ENCODE data around the gene MARF1.
"Not testable (repeated sequence)": the region's sequence is repeated elsewhere in the genome, so short reads cannot be mapped to it uniquely, and the experiment has no call there.

The MARF1 gene

DNA sequence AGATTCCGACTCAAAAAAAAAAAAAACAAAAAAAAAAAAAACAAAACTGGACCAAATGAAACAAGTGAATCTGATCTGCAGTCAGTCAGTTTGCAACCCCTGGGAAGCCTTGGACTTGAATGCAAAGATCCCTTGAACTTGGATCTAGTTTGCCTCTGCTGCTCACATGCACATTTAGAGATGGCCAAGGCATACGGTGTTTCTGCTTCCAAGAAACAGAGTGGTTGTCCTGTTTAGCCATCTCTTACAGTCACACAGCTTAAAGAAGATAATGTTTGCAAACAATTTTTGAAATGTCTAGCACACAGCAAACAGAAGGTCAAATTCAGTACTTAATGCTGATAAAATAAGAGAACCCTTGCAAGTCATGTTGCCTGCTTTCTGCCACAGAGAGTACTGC is 11.6 kb upstream of the MARF1 start:
- no peak for DNase-seq (ENCODE audit: low read depth in 2 of 2, low spot score in 1 of 2)

DNA sequence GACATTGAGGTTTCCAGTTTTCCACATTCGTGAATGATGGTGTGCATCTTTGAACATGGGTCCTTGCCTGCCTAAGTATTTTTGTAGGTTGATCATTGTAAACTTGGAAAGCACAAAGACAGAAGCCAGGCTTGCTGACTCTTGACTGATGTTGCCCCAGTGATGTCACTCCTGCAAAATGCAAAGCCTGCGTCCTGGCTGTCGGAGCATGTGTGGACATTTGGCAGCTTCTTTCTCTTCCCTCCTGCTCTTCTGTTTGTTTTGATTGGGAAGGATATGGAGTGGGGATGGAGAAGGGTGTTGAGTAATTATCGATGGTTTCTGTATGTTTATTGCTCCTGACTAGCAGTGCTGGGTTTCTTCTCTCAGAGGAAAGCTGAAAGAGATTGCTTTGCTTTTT is 10.3 kb upstream of the MARF1 start:
- no peak for DNase-seq (ENCODE audit: low read depth in 2 of 2, low spot score in 1 of 2)

DNA sequence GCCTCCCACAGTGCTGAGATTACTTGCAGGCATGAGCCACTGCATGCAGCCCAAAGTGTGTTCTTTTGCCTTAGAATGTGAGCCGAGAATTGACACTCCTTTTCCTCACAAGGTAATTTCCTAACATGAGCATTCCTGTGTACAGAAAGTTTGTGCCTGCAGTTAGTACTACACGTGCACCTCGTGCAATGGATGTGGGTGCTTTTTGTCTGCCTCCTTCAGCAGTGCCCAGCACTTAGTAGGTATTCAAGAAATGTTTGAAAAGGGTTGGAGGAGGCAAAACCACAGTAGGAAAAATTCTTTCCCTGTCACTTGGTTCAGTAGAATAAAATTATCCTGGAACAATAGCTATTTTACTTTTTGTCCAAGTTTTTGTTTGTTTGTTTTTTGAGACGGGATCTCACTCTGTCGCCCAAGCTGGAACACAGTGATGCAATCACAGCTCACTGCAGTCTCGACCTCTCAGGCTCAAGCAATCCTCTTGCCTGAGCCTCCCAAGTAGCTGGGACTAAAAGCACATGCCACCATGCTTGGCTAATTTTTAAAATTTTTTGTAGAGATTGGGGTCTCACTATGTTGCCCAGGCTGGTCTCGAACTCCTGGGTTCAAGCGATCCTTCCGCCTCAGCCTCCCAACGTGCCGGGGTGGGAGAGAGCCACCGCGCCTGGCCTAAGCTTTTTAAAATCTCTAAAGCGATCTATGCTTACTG is 9.5 kb upstream of the MARF1 start:
- DNase-seq (ENCODE audit: low read depth in 2 of 2, low spot score in 1 of 2) = no peak

DNA sequence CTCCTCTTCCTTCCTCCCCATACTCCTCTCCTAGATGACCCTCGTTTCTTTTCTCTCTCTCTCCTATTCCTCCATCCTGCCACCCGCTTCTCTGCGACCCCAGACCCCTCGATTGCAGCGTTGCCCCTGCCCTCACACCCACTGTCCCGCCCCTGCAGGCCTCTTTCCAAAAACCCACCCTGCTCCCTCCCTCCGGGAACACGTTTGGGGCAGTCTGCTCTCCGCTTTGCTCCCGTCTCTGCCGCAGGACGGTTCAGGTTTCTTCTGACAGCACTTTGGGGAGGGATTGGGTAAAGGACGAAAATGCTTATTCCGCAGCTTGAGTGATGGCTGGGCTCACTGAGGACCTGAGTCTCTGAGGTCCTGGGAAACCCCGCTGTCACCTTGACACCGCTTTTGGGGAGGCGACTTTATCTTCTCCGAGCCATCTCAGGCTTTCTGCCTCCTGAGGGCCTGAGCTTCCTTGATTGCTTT is 7.8 kb upstream of the MARF1 start:
- DNase-seq (ENCODE audit: low read depth in 2 of 2, low spot score in 1 of 2) = peak in 1 of 2 donors; percentile 13

DNA sequence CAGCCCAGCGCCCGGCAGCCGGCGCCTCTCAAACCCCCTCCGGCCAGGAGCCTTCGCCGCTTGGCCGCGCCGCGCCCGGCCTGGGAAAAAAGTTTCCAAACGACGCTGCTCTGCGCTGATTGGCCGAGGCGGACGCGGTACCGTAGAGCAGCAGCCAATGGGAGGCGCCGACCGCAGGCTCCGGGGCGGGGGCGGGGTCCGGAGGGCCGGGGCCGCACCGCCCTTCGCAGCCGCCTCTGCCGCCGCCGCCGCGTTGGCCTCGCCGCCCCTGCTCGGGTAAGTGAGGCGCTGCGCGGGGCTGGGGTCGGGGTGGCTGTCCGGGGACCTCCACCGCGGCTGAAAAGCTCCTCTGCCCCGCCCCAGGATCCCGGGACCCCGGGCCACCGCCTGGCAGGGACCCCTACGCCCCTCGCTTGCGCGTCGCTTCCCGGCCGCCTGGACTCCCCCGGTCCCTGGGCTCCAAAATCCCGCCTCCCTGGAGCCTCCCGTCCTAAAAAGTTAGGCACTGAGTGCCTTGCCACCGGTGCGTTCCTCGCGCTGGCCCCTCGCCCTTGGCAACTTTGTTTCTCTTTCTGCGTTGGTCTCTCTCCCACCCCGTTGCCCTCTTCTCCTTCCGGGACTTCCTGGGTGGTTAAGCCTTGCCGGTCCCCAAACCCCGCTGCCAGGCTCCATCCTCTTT is 7.2 kb upstream of the MARF1 start, which contains the start of gene NDE1:
Gene NDE1 (plus strand): TSS at position 227 of the 679 bp plus-strand sequence. CDS start 14,534 bp downstream, outside the sequence.
- DNase-seq (ENCODE audit: low read depth in 2 of 2, low spot score in 1 of 2) = peak; percentile 61 to 73

DNA sequence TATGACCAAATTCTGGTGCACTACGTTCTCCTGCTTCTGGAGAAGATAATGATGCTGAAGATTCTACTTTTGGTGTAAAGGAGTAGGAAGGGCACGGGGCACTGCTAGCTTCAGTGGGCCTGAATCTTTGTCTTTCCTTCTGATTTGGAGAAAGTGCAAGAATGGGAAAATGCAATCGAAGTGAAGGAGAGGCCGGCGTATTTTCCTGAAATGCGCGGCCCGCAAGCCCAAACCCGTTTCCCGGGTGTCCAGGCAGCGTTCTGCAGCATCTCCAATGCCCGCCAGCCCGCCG is 6.7 kb upstream of the MARF1 start:
- no peak for DNase-seq (ENCODE audit: low read depth in 2 of 2, low spot score in 1 of 2)

DNA sequence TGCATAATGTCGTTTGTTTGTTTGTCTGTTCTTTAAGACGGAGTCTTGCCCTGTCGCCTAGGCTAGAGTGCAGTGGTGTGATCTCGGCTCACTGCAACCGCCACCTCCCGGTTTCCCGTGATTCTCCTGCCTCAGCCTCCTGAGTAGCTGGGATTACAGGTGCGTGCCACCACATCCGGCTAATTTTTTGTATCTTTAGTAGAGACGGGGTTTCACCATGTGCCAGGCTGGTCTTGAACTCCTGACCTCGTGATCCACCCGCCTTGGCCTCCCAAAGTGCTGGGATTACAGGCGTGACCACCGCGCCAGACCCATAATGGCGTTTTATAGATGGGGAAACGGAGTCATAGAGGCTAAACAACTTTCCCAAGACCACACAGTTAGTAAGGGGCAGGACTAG is 6.4 kb upstream of the MARF1 start:
- not testable (repeated sequence) for DNase-seq (ENCODE audit: low read depth in 2 of 2, low spot score in 1 of 2)

DNA sequence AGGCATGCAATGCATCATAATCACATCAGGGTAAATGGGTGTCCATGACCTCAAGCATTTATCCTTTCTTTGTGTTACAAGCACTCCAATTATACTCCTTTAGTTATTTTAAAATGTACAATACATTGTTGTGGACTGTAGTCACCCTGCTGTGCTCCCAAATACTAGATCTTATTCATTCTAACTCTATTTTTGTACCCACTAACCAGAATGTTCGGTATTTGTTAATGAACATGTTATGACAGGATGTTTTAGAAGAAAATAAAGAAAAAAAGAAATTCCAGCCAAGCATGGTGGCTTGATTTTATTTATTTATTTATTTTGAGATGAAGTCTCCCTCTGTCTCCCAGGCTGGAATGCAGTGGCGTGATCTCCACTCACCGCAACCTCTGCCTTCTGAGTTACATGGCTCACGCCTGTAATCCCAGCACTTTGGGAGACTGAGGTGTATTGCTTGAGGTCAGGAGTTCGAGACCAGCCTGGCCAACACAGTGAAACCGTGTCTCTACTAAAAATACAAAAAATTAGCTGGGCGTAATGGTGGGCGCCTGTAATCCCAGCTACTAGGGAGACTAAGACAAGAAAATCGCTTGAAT is 5.3 kb upstream of the MARF1 start:
- DNase-seq (ENCODE audit: low read depth in 2 of 2, low spot score in 1 of 2) = no peak

DNA sequence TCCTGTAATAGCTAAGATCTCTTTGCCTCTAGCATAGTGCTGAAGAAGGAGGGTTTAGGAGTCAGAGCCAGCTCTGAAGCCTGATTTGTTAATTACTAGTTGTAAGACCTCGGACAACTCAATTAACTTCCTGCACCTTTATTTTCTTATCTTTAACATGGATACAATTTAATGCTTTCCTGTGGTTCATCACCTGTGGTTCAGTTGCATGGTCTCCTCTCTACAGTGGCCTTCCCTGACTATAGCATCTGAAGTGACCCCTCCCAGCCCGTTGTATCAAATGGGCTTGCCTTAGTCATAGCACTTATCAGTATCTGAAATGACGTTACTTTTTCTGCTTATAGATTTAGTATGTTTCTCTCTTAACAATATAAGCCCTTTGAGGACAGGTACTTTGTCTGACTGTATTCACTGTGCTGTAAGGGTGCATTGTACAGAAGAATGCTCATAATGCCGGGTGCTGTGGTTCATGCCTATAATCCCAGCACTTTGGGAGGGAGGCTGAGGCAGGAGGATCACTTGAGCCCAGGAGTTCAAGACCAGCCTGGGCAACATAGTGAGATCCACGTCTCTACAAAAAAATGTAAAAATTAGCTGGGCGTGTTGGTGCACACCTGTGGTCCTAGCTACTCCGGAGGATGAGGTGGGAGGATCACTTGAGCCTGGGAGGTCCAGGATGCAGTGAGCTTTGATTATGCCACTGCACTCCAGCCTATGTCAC is 4.5 kb upstream of the MARF1 start:
- DNase-seq (ENCODE audit: low read depth in 2 of 2, low spot score in 1 of 2) = no peak

DNA sequence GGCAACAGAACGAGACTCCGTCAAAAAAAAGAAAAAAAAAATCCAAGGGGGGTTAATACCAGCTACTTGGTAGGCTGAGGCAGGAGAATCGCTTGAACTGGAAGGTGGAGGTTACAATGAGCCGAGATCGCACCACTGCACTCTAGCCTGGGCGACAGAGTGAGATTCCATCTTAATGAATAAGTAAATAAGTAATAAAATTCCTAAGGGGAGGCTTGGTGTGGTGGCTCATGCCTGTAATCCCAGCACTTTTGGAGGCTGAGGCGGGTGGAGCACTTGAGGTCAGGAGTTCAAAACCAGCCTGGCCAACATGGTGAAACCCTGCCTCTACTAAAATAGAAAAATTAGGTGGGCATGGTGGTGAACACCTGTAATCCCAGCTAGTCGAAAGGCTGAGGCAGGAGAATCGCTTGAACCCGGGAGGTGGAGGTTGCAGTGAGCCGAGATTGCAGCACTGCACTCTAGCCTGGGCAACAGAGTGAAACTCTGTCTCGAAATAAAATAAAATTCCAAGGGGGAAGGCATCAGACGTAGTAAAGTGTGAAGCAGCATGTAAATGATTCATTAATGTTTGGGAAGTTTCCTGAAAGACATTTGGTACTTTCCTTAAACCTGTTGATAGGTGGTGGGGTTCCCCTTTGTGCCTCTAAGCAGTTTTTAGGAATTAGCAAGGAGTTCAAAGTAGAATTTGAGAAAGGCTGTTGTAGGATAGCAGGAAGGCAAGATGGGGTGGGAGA is 3.8 kb upstream of the MARF1 start:
- DNase-seq (ENCODE audit: low read depth in 2 of 2, low spot score in 1 of 2) = not testable (repeated sequence)

DNA sequence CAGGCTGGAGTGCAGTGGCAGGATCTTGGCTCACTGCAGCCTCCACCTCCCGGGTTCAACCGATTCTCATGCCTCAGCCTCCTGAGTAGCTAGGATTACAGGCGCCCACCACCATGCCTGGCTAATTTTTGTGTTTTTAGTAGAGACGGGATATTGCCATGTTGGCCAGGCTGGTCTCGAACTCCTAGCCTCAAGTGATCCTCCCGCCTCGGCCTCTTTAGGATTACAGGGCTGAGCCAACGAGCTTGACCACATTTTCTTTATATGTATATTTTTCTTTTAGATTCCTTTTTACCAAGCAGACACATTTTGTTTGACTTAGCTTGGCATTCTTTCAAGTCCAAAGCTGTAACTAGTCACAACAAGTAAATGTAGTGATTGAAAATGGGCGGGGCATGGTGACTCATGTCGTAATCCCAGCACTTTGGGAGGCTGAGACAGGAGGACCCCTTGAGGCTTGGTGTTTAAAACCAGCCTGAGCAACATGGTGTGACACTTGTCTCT is 2.1 kb upstream of the MARF1 start:
- not testable (repeated sequence) for DNase-seq (ENCODE audit: low read depth in 2 of 2, low spot score in 1 of 2)

DNA sequence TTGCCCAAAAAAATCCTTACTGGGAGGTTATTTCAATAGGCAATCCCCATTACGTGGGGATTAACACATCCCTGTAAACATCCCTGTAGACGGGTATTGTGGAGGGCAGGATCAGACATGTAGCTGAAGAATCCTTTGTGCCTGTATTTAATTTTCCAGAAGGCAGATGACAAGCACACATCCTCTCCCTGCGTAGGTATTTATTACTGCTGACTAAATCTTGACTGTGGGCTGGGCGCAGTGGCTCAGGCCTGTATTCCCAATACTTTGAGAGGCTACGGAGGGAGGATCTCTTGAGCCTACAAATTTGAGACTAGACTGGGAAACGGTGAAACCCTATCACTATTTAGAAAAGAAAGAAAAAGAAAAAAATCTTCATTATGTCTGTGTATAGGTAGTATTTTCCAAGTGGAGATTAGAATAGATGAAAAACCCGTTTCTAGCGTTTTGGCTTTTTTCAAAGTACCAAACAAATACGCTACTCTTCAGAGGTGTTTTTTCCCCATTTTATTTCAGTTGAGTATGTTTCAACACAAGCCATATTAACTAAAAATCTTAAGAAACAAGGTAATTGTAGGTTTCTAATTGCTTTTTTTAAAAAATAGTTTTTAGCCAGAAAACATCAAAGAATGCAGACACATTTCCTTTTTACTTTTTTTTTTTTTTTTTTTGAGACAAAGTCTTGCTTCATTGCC is 1.5 kb upstream of the MARF1 start:
- no peak for DNase-seq (ENCODE audit: low read depth in 2 of 2, low spot score in 1 of 2)

DNA sequence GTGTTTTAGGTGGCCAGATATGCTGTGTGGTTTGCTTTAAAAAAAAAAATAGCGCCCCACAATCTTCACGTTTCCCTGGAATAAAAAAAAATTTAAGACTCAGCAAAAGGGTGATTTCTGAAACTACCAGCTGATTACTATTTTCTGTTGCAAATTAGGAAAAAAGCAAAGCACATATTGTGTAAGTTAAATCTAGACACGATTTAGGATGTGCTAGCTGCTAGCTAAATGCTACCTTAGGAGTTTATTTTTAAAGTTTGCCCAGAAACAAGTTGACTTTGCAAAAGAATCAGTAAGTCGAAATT is 944 bp upstream of the MARF1 start:
- no peak for DNase-seq (ENCODE audit: low read depth in 2 of 2, low spot score in 1 of 2)

DNA sequence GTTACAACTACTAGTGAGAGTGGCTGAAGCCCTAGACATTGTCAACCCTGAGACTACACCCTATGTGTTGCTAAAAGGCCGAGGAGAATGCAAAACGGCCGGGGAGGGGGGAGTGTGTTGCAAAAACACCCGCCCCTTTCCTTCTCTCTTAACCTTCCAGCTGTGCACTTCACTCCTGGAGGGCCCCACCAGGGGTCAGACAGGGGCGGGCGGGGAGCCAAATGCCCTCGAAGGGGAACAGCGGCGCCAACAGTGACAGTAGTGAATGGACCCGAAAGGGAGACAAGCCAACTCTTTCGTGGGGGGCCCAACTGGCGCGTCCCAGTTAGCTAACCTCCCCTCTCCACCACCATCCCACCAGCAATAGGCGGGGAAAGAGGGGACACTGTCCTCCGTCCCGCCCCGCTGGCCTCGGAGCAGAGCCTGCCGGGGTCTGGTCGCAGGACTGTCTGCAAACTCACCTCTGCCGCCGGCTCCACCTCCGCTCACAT is 352 bp downstream of the MARF1 start:
- peak; percentile 45 to 49 for DNase-seq (ENCODE audit: low read depth in 2 of 2, low spot score in 1 of 2)

DNA sequence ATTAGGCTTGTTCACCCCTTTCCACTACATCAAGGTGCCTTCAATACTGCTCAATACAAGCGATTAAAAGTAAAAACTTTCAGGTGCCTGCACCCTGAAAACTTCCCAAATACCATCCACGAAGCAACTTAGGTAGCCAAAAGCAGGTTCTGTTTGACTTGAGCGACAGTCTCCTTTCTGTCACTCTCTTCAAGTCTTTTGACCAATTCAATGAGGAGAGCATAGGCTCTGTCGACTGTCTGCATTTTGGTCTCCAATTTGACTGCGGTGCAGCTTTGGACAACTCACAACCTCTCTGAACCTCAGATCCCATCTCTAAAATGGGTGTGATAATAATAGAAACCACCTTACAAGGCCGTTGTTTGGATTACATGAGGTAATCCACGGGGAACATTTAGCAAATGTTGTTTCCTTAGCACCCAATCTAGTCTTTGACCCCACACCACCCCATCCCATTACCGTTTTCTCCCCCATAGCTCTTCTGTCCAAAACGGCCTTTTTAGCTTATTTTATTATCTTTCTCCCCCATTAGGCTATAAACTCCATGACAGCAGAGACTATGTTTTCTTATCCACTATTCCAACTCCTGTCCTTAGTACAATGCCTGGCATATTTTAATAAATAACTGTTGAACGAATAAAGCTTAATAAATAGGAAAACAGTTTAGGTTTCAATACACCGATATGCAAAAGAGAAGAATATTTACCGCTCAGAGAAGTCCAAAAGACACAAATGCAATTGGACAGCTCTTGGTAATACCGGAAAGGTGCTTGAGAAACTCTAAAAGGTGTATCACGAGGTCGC is 999 bp downstream of the MARF1 start:
- no peak for DNase-seq (ENCODE audit: low read depth in 2 of 2, low spot score in 1 of 2)

DNA sequence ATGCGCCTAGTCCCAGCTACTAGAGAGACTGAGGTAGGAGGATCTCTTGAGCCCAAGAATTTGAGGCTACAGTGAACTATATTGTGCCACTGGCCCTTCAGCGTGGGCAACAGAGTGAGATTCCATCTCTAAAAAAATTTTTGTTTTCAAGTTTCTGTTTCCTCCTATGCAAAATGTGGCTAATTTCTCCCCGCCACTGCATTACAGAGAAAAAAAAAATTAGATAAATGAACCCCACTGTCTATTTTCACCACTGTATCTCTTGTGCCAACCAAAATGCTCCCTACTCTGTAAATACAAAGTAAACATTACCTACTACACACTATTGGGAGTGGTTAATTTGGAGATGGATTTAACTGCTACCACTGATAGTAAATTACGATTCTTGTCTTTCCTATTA is 2.0 kb downstream of the MARF1 start:
- DNase-seq (ENCODE audit: low read depth in 2 of 2, low spot score in 1 of 2) = no peak

DNA sequence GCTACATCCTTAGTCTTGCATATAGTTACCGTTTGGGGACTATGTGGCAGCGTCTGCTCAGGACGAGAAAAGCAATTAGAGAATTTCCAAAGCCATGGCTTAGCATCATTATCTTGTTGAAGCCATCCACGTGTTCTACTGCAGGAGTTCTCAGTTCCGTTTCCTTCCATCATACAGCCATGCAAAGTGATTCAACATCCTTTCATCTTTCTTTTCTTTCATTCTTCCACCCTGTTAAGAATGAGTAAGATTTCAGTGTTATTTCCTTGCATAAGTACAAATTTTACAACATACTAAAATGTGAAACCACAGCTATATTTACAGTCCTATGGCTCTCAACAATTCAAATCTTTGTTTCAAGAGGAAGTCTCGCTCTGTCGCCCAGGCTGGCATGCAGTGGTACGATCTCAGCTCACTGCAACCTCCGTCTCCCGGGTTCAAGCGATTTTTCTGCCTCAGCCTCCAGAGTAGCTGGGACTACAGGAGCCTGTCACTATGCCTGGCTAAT is 3.8 kb downstream of the MARF1 start:
- DNase-seq (ENCODE audit: low read depth in 2 of 2, low spot score in 1 of 2) = no peak

DNA sequence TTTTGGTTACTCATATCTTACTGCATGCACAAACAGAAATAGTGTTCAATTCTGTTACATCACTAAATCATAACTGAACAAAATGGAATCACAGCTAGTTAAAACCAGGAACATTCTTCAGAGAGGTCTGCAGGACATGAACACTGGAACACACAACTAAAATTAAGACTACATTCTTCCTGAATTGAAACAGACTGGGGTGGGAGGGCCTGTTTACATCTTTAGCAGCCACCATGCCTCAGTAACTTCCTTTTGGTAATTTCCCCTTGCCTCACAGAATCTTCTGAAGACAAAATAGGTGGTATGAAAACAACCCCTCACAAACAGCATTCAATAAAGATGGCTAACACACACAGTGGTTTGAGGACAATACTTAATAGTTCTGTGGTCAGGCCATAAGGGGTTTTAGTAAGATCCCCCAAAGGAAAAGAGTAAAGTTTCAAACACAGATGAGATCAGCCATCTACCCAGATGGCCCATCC is 6.5 kb downstream of the MARF1 start:
- no peak for DNase-seq (ENCODE audit: low read depth in 2 of 2, low spot score in 1 of 2)

DNA sequence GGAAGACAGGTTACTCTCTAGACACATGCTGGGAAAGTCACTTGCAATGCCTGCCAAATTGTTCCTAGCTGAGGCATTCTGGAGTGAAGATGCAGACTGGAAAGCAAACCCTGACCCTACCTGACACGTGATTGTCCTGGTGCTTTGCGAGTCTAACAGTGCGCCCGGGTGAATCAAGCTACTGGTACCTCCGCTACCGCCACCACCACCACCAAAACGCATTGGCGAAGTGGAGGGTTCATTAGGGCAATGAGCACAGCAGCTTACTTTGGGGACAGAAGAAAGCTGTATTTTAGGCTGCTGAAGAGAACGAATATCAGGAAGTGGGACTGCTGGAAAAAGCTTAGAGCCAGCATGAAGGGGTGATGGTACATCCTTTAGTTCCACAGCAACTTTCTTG is 7.0 kb downstream of the MARF1 start:
- no peak for DNase-seq (ENCODE audit: low read depth in 2 of 2, low spot score in 1 of 2)

Measured in stimulated activated CD8-positive, alpha-beta memory T cell treated with anti-CD3 and anti-CD28 coated beads, Interleukin-4, amount 100 ng/mL, for 4 hours (primary cell).